Measurements from ENCODE around the gene KRT32.
"Not testable (repeated sequence)": the region's sequence is repeated elsewhere in the genome, so short reads cannot be mapped to it uniquely, and the experiment has no call there.

The KRT32 gene

DNA sequence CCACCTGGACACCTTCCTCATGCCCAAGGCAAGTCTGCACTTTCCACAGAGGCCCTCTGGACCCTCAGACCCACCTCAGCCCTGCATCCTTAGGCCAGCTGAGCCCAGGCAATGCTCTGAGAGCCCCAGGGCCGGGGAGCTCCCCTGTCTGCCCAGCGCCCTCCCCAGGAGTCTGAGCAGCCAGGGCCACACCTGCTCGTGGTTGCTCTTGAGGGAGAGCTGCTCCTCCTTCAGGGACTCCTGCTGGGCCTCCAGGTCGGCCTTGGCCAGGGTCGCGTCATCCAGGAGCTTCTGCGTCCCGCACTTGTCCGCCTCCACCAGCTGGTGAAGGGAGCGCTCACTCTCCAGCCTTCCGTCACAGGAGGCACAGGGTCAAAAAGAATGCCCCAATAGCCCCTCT, 44.6 kb downstream of the KRT32 start:
- not testable (repeated sequence) for DNase-seq

DNA sequence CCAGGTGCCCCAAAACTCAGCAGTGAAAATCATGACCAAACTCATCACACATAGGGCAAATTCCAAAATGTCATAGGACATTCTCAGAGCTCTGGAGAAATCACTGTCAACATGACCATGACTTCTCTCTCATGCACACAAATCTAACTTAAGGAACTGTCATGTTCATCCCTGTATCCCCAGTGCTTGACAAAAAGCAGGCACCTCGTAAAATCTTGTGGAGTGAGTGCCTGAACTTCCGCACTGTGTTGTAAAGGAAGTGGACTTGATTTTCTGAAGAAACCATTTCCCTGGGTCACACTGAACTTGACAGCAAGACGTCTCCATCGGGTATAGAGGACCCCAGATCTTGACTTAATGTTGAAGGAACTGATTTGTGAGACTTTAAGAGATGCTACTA, 45.6 kb downstream of the KRT32 start:
- no peak for DNase-seq

DNA sequence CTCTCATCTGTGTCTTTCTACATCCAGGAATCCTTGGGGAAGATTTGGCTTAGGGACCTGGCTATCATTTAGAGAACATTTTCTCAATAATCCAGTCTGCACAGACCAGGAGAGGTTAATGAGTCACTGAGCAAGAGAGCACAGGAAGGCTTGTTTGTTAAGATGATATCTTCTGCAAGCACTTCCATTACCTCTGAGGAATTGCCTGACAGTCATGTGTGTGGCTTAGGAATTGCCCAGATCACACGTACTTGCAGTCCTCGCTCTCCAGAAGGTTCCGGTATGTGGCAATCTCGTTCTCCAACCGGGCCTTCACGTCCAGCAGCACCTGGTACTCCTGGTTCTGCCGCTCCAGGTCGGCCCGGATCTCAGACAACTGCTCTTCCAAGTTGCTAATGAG, 46.1 kb downstream of the KRT32 start:
- DNase-seq: no peak

DNA sequence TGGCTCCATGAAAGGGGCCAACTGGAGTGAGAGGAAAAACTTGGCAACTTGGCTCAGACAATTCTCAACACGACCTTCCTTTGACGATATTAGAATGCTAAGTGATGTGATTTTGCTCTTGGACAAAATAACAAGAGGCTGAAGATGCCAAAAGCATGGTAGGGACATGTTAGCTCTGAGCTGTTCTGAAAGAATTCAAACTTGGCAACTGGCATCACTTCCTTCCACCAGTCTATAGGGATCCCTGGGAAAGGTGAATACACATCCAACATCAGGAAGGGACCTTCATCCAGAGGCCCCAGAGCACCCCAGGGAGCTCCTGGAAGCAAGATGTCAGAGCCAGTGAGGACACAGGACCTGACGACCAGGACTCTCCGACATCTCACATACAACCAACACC, 47.1 kb downstream of the KRT32 start:
- DNase-seq: no peak

DNA sequence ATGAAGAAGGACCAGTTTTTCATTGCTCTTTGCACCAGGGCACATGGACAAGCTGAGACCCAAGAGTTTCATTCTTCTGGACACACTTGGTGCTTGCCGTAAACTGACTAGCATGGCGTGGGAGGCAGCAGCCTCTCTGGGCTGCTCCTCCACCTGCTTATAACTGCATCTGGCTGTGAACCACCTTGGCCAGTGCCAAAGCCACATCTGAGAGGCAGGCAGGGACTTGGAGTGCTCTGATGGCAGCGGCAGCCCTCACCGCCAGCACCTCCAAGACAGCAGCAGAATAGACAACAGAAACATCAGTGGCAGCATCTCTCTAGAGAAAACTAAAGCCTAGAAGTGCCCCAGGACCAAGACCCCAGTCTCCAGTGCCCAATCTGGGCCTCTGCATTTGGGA, 47.5 kb downstream of the KRT32 start:
- no peak for DNase-seq

DNA sequence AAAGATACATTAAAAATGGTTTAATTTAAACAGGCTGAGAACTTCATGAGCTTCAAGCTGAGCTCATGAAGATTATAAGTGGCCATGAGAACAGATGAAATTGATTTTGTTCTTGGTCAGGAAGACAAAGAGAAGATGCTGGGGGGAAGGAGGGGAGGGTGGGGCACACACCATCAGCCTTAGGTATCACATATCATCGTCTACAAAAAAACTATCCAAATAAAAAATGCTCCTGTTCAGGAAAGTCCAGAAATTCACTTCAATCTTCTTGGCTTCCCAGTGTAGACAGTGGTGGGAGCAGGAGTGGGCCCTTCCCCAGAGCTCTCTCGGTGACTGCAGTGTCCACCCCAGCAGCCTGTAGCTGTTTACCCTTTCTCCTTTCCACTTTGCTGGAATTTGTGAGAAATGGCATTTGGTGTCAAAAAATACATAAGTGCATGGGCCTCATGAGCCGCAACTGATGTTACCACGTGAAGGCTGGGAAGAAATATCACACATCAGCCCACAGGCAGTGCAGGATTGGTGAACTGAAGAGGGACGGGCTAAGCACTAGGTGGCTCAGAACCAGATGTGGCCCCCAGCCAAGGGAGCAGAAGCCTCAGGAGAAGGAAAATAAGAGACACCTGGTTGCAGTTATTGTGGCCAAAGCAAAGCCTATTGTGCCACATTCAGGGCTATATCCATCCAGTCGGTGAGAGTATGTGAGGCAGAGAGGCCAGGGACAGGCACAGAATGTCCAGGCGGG, 48.9 kb downstream of the KRT32 start:
- no peak for DNase-seq

DNA sequence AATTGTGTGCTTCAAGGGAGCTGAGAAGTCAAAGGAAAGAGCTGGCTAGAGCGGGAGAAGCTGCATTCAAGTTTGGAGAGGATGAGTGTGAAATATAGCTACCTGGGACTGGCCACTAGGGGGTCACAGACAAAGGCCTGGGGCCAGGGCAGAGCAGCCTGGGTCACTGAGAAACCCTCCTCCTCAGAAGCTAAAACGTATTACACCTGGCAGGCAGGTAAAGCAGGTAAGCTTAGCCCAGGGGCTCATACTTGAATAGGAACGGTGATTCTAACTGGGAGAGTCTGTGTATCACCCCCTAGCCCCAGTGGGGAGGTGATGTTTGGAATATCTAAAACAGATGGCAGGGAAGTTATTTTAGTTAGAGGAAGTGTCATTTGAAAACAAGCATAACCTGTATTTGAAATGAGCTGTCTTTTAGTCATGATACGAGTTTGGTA, 49.6 kb downstream of the KRT32 start:
- no peak for DNase-seq

DNA sequence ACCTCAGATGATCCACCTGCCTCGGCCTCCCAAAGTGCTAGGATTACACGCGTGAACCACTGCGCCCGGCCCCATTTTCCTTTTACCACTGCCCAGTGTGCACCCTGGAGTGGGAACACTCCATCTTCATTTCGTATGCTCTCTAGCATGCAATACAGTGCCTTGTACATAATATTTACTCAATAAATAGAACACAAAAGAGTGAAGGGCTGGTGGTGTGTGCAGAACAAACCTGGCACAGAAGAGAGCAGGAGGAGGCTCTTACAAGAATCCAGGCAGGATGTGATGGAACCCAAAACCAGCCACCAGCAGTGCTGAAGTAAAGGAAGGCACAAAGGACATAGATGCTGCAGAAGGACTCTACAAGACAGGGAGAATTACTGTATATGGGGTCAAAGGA, 50.1 kb downstream of the KRT32 start:
- DNase-seq: no peak

DNA sequence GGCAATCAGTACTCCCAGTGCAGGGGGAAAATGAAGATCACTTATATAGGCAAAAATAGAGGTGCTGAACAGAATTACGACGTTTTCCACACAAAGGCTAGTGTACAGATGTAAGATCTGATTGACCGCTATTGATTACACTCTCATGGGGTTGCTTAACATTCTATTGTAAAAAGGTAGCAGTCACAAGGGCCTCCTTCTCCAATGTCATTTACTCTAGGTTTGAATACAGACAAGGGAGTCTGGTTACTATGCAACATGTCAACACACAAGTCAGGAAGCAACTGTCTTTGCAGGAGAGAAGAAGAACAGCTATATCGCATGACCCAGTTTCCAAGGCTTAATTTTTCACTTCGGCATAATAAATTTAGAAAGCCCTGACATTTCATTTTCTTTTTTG, 50.7 kb downstream of the KRT32 start:
- no peak for DNase-seq

DNA sequence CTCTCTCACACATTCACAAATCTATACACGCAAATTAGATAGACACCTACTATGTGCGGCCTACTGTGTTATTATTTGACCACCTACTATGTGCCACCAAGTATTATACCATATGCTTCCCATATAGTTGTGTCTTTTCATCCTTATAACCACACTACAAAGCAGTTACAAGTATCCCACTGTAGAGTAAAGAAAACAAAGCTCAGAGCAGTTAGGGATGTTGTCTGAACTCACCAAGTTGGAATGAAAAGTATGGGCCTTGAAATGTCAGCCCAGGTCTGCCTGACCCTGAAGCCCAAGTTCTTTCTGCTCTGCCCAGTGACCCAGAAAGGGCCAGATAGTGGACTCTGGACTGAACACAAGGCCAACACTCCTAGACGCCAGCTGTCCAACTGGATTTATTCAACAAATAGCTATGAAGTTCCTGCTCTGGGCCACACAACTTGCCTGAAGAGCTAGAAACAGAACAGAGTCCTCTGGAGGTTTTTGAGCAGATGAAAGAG, 51.3 kb downstream of the KRT32 start:
- DNase-seq: no peak

DNA sequence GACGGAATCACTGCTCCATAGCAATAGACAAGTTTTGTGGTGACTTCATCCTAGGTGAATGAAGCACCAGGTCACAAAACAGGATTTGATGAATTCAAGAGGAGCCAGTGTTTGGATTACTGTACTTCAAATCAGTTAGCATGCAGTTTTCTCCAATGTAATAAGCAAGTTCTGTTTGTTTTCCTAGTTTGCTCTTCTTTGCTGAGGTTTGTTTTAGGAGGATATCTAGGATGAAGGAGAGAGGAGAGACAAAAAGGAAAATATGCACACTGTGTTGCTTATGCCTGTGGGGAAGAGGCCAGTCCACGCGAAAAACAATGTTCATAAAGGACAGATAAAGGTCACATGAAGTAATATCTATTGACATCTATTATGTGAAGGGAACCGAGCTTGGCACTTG, 51.8 kb downstream of the KRT32 start:
- DNase-seq: no peak

DNA sequence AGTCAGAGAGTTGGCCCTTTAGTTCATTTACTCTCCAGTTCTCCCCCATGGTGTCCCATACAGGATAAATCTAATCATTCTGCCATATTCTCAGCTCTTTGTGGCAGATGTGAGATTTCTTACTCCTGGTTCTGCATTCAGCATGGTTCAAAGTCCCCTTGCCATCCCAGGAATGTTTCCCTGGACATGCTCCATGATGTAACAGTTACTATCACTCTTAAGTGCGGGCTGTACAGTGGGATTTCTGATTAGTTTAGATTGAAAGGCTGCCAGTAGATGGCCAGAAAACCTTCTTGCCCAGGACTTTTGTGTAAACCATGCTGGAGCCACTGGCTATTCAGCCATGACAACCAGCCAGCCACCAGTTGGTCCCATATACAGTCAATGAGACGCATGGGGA, 53.2 kb downstream of the KRT32 start:
- DNase-seq: no peak

DNA sequence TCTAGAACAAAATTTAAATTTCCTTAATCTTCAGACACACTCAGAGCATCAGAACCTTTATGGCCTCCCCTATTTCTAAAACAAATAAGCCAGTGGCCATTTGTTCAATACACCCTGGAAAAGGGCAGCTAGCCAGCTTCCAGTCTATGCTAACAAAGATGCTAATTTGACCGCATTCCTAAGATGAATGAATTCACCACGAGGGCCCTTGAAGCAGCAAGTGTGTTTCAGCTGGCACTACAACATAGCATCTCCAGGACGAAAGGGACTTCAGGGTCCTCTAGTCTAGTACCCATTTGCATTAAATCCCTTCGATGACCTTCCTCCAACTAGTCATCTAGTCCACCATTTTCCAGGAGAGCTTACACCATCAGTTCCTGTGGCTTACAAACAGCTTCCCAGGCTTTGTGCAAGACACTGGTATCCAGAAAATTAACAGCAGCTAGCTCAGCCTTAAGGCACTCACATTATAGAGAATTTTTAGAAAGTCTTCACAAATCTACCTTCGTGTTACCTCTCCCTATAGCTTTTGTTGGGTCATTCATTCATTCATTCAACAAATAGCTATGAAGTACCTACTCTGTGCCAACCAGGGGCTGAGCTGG, 53.7 kb downstream of the KRT32 start:
- DNase-seq: no peak

DNA sequence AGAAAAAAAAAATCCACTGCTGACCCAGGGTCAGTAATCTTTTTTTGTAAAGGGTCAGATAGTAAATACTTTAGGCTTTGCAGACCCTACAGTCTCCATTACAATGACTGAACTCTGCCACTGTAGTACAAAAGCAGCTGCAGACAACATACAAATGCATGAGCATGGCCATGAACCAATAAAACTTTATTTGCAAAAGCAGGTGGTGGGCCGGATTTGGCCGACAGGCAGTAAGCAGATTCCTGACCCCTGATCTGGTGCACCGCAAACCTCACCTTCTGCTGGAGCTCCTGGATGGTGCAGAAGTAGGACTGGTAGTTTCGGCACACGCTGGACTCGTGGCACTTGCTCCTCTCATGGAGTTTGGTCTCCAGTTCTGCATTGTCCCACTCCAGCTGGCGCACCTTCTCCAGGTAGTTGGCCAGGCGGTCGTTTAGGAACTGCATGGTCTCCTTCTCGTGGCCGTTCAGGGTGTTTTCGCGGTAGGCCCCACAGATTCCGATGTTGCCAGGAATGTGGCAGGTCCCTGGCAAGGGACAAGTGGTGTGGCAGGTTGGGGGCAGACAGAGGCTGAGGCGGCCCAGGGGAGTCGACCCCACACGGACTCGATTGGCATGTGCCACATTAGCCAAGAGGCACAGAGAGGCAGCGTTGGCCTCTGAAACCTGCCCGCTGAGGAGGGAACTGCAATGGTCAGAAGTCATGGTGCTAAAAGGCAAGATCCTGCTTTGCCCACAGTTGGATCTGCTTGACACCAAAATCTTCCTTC, 55.9 kb downstream of the KRT32 start:
- no peak for DNase-seq
